Hematopoietic multipotent progenitor cell treated with erythropoietin and hydrocortisone succinate and interleukin-3 and kit ligand, for 15 days (in vitro differentiated cells): ENCODE results near the gene KLHL3.

ENCODE experiments used
- DNase-seq: peaks from one replicate; pipeline ENCODE4 v3.0.0-alpha.2; 2015; ENCODE audit warnings: low spot score

The KLHL3 gene

DNA sequence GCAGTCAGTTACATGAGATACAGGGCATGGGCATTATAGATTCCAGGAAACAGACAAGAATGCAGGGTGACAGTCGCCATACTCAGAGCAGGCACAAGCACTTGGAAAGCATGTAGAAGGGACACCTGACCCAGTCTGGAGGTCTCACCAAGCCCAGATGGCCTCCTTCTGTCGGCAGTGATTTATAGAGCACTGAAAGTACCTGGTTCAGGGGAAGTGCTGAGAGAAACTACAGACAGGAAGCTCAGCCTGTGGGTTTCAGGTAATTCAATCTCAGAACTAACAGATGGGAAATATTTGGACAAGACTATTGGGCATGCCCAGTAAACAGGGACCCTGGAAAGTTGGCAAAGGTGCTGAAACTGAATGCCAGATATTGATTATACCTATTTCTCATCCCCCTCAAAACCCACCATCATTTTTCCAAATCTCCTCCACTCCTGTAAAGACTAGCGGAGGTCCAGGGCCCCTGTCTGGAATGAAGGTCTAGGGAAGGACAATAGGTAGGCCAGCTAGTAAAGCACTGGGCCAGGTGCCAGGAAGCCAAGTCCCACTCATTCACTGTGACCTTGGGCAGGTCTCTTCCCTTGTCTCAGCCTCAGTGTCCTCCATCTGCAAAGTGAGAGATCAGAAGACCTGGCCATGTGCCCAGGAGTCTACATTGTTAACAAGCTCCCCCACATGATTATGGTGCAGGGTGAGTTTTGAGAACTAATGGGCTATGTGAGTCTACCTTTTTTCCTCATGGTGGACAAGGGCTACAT is 26.9 kb downstream of the KLHL3 start:
- no peak for DNase-seq

DNA sequence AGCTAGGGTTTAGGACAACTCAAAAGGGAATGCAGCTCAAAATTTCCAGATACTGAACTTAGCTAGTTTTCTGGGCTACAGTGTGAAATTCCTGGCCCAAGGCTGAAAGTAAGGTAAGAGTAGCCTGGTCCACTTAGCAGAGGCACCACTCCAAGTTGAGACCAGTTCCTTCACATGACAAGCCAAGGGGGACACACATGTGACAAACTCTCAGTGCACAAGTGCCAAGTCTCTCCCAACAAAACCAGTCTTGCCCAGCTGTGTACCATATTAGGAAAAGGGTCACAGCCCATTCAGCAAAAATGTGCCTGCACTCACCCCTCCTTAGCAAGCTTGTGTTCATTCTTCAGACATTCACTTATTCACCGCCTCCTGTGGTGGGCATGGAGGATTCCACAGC is 27.8 kb downstream of the KLHL3 start:
- no peak for DNase-seq

- no peak for DNase-seq
Measured at GRCh38 chr5:137706841-137707240, 29.0 kb downstream of the KLHL3 start.

DNA sequence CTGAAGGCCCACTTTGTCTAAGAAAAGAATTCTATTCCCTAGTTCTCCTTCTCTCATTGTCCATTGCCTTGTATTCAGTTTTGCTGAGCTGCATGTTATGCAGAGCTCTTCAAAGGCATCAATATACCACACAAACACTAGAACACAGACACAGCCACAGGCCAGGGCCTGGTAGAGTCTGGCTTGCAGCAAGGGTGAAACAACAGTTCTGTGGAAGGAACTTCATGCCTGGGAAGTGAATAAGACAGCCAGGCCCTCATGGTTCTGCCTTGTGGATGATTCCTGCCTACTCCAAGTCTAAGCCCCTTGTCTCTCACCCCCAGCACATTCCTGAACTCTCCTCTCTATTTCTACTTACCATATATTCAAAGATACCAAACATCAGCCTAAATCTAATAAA is 30.8 kb downstream of the KLHL3 start:
- DNase-seq = no peak

DNA sequence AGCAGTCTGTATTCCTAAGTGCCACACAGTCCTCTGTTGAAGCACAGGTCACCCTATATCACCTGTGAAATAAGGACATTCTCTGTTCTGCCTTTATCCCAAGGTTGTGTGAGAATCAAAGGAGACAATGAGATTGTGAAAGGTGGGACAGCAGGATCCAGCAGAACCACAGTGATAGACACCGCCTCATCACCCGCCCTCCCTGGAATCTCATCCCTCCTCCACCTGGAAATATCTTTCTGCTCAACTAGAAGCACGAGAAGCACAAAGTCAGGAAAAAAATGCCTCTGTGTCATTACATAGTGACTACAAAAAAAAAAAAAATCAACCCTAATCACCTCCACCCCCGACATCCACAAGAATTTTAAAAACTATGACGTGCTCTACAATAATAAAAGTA is 32.3 kb downstream of the KLHL3 start:
- DNase-seq = no peak

- DNase-seq = no peak
Measured at GRCh38 chr5:137700282-137700680, 35.6 kb downstream of the KLHL3 start.

GRCh38 chr5:137699336-137700281 is 36.3 kb downstream of the KLHL3 start:
- DNase-seq = no peak

DNA sequence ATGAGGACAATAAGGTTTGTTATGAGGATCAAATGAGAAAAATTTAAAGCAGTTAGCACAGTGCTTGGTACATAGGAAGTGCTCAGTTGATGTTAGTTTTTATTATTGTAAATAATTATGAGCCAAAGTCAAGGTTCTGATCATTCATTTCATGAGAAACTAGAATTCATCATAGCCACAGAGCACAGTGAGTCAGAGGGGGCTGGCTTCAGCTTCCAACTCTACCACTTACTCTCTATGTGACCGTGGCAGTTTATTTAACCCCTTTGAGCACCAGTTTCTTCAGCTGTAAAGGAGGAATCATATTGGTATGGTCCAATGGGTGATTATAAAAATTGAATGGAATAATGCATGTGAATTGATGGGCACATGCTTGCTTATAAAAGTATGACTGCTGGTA is 39.4 kb downstream of the KLHL3 start:
- DNase-seq = no peak

GRCh38 chr5:137695651-137696428 is 40.0 kb downstream of the KLHL3 start:
- no peak for DNase-seq

DNA sequence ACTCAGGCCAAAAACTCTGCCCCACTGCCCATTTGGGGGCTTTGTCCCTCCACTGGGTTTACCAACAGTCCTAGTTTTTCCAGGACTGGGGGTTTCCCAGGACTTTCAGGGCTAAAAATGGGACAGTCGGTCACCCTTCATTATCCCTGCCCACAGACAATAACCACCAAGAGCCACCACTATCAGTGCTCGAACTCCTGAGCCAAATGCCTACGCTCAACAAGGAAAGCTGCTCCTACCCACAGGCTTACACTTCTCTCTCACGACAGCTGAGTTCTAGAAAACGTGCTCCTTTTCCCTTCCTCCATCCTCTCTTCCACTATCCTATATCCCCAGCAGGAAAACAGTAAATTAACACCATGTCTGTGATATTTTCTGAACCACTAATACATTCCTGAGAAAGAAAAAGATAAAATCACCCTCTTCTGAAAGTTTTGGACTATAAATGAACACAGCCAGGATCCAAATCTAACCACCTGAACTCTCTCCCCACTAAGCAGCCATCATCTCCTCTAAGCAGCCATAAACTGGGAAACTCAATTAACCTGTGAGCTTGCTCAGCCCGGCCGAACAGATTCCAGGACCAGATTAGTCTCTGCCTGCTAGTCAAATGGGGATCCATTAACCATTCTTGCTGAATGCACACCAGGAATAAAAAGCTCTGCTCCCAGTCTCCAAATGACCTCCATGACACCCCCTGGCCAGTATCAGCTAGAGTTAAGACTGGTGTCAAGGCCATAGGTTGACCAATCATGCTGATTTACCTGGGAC is 41.8 kb downstream of the KLHL3 start:
- no peak for DNase-seq

GRCh38 chr5:137693307-137693950 is 42.5 kb downstream of the KLHL3 start:
- no peak for DNase-seq

- no peak for DNase-seq
Measured at GRCh38 chr5:137689306-137689705, 46.6 kb downstream of the KLHL3 start.

DNA sequence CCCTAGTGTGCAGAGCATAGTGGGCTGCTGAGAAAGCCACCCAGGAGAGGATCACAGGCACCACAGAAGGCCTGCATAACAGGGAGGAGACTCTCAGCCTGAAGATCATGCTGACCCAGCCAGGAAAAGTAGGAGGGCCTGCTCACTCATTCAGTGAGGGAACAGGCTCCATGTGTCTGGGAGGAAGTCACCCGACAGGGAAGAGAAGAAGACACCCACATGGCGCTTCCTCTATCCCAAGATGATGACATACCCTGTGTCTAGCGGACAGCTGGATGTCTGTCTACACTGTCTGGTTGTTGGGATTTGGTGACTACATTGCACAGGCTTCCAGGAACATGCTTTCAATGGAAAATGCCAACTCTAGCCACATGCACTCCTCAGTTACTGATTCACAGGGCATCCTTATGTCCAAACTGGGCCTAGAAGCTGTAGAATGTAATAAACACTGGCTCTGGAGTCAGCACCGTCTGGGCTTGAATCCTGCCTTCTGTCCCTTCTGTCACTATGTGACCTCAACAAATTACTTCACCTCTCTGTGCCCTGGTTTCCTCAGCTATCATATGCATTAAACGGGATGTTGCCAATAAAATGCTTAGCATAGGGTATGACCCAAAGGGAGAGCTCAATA is 47.6 kb downstream of the KLHL3 start:
- no peak for DNase-seq

- no peak for DNase-seq
Measured at GRCh38 chr5:137684761-137685160, 51.1 kb downstream of the KLHL3 start.

DNA sequence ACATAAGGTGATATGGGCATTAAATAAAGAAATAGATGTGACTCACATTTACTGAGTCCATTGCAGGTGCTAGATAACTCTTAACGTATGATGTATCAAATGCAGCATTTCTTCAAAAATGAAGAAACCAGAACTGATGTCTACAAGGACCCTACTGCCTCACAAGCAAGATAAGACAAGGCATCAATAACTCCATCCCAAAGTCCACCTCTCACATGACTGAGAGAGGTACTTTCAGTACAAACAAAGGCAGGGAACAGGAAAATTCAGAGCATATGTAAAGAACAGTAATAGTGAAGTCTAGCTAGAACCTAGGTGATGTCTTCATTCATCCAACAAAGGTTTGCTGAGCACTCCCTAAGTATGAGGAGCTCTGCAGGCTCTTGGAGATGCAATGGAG is 54.7 kb downstream of the KLHL3 start:
- DNase-seq = no peak

GRCh38 chr5:137679910-137680309 is 56.0 kb downstream of the KLHL3 start:
- DNase-seq = no peak

DNA sequence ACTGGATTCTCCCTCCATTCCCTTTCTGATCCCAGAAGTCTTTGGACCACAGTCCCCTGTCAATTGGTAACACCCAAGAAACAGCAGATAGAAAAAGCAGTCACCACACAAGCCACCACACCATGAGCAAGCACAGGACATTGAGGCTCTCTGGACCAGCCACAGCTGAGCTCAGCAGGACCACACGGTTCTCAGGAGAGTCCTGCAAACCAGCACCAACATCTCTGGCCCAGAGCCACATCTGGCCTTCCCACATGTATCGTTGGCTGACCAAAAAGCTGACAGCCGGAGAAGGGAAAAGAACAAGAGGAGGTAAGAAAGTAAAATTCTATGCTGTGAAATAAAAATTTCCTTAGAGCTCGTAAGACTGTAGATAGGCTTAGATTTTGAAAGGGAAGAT is 56.7 kb downstream of the KLHL3 start:
- no peak for DNase-seq

DNA sequence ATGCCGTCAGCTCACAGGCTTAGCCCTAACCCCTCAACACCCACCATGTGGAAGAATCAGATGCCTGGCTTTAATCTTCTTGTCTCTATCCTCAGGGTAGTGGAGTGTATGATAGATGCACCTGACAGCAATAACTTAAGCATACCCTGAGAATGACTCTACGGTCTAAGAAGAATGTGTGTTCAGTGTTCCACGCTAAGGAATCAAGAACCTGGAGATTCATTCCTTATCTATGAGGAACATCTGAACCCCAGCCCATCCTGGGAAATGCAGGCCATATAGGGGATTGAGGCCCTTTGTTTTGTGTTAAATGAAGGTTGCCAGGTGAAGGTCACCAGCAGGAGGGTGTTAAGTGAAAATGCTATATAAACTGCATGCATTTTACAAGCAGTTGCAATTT is 63.0 kb downstream of the KLHL3 start:
- no peak for DNase-seq

DNA sequence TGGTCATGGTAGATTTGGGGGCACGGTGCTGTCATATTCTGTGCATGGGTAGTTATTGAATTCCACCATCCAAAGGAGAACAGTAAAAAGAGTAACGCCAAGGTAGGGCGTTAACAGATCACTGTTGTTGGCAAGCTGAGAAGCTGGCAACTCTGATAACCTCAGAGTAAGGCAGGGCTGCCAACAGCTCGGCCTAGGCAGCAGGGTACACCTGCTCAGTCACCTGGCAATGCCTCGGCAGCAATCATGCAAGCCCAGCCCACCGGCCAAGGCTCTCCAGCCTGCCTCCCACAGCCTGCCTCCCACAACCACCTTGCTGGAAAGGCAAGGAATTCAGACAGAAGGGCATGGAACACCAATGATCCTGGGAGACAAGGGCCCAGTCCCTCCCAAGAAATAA is 63.9 kb downstream of the KLHL3 start:
- no peak for DNase-seq

GRCh38 chr5:137669811-137670210 is 66.1 kb downstream of the KLHL3 start:
- DNase-seq = no peak

DNA sequence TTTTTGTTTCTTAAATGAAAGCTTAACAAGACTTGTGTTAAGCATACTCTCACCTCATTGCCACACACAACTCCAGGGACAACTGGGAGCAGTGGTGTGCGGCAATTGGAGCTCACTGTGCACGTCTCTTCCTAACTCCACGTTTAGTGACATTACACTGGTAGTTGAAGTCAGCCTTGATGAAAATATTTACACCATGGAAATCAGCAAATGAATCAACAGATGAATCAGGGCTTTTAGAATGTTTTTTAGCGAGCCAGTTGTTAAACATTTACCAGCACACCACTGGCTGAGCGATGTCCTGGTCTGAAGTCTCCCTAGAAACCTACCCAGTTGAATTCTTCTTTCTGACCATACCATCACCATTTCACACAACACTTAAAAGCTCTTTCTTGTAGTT is 67.3 kb downstream of the KLHL3 start:
- DNase-seq = no peak
